A673 (cell line): ENCODE results near the gene GNG7. TPM values are rescaled to one million over a fixed set of nuclear protein-coding genes. Genes with fewer than 3 reads are reported as not detected.

Source experiments
- BruUV-seq: library from RNA; stranded (reverse); fragments of 400-500 nt; replicated peaks from 2 replicates; lab custom pipeline; 2021; lab: Mats Ljungman, UMichigan
- CTCF ChIA-PET: fragments of 300-600 bp; sonication (Branson Sonifier 250); formaldehyde crosslinking; loops from one replicate; lab custom pipeline; 2022; ENCODE audit warnings: antibody characterized with exemption; lab: Charles Lee
- POLR2A ChIA-PET: fragments of 300-600 bp; sonication (Branson Sonifier 250); formaldehyde crosslinking; loops from one replicate; lab custom pipeline; 2022; ENCODE audit warnings: antibody characterized with exemption; ENCODE audit not compliant: low non-redundant PET; lab: Charles Lee
- DNase-seq: peaks from one replicate; pipeline ENCODE4 v3.0.0-alpha.2; 2015; ENCODE audit warnings: low spot score
- H3K27ac ChIP-seq: fragments of 200-600 bp; sonication (generic); 2 replicates; pipeline ENCODE4 v1.5.1; 2016; ENCODE audit warnings: mixed run types, low read depth, mild to moderate bottlenecking, mixed read lengths, antibody characterized with exemption, low read length; ENCODE audit not compliant: poor library complexity, severe bottlenecking
- H3K27me3 ChIP-seq: fragments of 200-600 bp; sonication (generic); replicated peaks from 2 replicates; pipeline ENCODE4 v1.6.1; 2017; ENCODE audit warnings: mixed run types, low read depth, mild to moderate bottlenecking, mixed read lengths, antibody characterized with exemption, low read length; ENCODE audit not compliant: insufficient read depth, poor library complexity
- H3K36me3 ChIP-seq: fragments of 200-600 bp; sonication (generic); 2 replicates; pipeline ENCODE4 v1.6.1; 2016; ENCODE audit warnings: mixed run types, mild to moderate bottlenecking, mixed read lengths, antibody characterized with exemption, low read length; ENCODE audit not compliant: insufficient read depth, poor library complexity, severe bottlenecking
- H3K4me1 ChIP-seq: fragments of 200-600 bp; sonication (generic); 2 replicates; pipeline ENCODE4 v1.6.1; 2017; ENCODE audit warnings: mixed run types, mild to moderate bottlenecking, mixed read lengths, antibody characterized with exemption, low read length; ENCODE audit not compliant: insufficient read depth, poor library complexity, severe bottlenecking
- H3K4me3 ChIP-seq: fragments of 200-600 bp; sonication (generic); 2 replicates; pipeline ENCODE4 v1.5.1; 2016; ENCODE audit warnings: low read depth, mixed run types, mild to moderate bottlenecking, mixed read lengths, low read length; ENCODE audit not compliant: poor library complexity, severe bottlenecking
- H3K9me3 ChIP-seq: fragments of 200-600 bp; sonication (generic); 2 replicates; pipeline ENCODE4 v1.6.1; 2016; ENCODE audit warnings: mixed run types, low read depth, mild to moderate bottlenecking, mixed read lengths, antibody characterized with exemption, low read length; ENCODE audit not compliant: poor library complexity, severe bottlenecking
- CTCF ChIP-seq: fragments of 300-800, 200-600 bp; sonication (generic); conservative IDR thresholded peaks from 2 replicates; pipeline ENCODE4 v1.5.1; 2017; ENCODE audit warnings: low read depth, mild to moderate bottlenecking, antibody characterized with exemption, low read length, moderate library complexity, mixed read lengths
- EZH2 ChIP-seq: fragments of 200-600 bp; sonication (generic); IDR thresholded peaks from 2 replicates; pipeline ENCODE4 v1.6.1; 2017; ENCODE audit warnings: borderline replicate concordance, low read depth, mild to moderate bottlenecking, mixed read lengths, antibody characterized with exemption, low read length; ENCODE audit not compliant: poor library complexity, severe bottlenecking
- intact Hi-C: fragments of 100-400 bp; cut with micrococcal nuclease; formaldehyde crosslinking; loops from one replicate; pipeline ENCODE4 v1.10.0; 2022; ENCODE audit not compliant: unreplicated experiment
- total RNA-seq: library from RNA; stranded (reverse); gene quantifications from 2 replicates; pipeline ENCODE4 v1.2.3, GENCODE V29; 2021

GNG7 gene
- total RNA-seq, 1 experiment from 2014 or later = 0.30 TPM

GRCh38 chr19:2557093-2557440 lies 145.4 kb downstream of the GNG7 start:
- Histone ChIP-seq H3K4me1 (no peaks in the 10 kb centered on the region), H3K36me3 (no peaks in the 10 kb centered on the region), H3K27ac (no peak overlapping the region), H3K27me3 (no peaks in the 10 kb centered on the region), H3K9me3 (no peaks in the 10 kb centered on the region), H3K4me3 (no peak overlapping the region)
- ChIA-PET POLR2A (no interaction called here), CTCF (no interaction called here)
- intact Hi-C loops = no loop called here
- BruUV-seq = no TSS peak
- no peak for DNase-seq
- TF ChIP-seq EZH2 = no peak
- TF ChIP-seq CTCF = no peak

- intact Hi-C loops = no loop called here
- CTCF ChIA-PET = no interaction called here
- no peaks in the 10 kb centered on the region for H3K36me3 ChIP-seq
- H3K27me3 ChIP-seq = no peaks in the 10 kb centered on the region
- POLR2A ChIA-PET = no interaction called here
- H3K4me1 ChIP-seq = no peaks in the 10 kb centered on the region
- H3K4me3 ChIP-seq = no peak overlapping the region
- no peak for DNase-seq
- no TSS peak for BruUV-seq
- no peaks in the 10 kb centered on the region for H3K9me3 ChIP-seq
- no peak overlapping the region for H3K27ac ChIP-seq
- TF ChIP-seq EZH2 (no peak), CTCF (no peak)
These were observed 146.0 kb downstream of the GNG7 start for GRCh38 chr19:2556221-2557092.

- TF ChIP-seq EZH2 (no peak), CTCF (no peak)
- H3K4me1 ChIP-seq = peaks cover under 1% of the 10 kb centered on the region
- intact Hi-C loops = no loop called here
- H3K4me3 ChIP-seq = no peak overlapping the region
- ChIA-PET POLR2A (no interaction called here), CTCF (no interaction called here)
- DNase-seq = no peak
- no peak overlapping the region for H3K27ac ChIP-seq
- H3K36me3 ChIP-seq = no peaks in the 10 kb centered on the region
- no peaks in the 10 kb centered on the region for H3K27me3 ChIP-seq
- no peaks in the 10 kb centered on the region for H3K9me3 ChIP-seq
- no TSS peak for BruUV-seq
These were observed 146.9 kb downstream of the GNG7 start for GRCh38 chr19:2555422-2556220.
